HG03442 (cell line): Measurements from ENCODE around the gene AUNIP.

Experiments
- ATAC-seq: cut with Tn5 transposase; IDR thresholded peaks from one replicate; pipeline ENCODE4 v1.9.1; 2021; ENCODE audit warnings: mild to moderate bottlenecking, moderate library complexity; ENCODE audit not compliant: unreplicated experiment

The AUNIP gene

DNA sequence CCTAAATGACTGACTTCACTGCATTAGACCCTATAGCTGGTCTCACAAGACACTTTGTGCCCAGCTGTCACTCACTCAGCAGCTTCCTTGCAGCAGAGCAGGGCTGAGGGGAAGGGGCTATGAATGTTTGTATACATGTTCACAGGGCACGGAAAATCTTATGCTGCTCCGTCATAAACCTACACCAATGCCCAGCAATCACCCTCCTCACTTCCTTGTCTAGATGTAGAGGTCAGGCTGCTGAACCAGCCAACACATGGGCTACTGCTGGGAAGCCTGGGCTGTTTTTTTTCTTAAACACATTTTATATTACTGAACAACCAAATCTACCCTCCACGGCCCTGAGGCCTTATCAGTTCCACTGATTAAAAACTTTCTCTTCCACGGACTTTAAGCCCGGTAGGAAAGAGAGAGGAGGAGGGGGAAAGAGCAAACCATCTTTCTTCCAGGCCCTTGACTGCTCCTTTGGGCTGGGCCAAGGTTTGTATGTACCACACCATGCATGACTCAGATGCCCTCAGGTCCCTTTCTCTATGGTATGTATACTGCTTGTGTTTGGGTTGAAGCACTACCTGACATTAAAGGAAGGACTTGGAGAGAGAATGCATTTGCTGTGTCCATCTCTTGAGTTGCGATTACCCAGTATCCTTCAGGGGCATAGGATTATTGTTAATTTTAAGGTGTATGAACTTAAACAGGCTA, 26.8 kb downstream of the AUNIP start:
- ATAC-seq = no peak

DNA sequence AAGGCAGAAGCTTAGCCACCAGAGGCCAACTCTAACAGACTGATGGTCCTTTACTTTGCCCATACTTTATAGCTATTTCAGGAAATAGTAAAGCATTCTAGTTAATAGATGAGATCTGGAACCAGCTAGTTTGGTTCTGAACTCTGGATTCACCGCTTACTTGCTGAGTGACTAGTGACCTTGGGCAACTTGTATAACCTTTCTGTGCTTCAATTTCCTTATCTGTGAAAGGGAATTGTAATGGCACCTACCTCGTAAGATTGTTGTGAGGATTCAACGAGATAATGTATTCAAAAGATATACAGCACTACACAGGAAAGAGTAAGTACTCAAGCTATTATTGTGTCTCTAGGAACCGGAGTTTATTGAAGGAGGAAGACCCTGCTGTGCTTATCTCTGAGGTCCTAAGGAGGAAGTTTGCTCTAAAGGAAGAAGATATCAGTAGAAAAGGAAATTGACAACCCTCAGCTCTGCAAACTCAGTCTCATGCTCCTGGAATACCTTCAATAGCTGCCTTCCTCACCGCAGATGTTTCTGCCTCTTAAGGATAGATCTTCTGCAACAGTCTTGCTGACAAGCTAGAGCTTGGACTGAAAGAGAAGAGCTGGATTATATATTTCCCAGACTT, 27.6 kb downstream of the AUNIP start:
- no peak for ATAC-seq

- no peak for ATAC-seq
These were observed 30.2 kb downstream of the AUNIP start for GRCh38 chr1:25829046-25829445.

DNA sequence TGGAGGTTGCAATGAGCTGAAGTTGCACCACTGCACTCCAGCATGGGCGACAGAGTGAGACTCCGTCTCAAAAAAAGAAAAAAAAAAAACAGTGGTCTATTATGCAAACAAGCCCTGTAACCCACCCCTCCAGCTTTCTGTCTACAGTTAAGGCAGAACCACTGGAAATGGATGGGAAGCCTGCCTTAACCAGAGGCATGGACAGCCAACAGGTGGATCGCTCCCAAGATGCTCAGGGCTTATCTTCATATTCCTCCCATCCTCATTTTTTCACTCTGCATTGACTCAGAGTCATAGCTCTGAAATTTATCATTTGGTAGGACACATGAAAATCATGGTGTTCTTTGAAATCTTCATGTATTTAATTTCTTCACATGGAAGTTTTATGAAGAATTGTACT, 30.8 kb downstream of the AUNIP start:
- ATAC-seq = no peak

DNA sequence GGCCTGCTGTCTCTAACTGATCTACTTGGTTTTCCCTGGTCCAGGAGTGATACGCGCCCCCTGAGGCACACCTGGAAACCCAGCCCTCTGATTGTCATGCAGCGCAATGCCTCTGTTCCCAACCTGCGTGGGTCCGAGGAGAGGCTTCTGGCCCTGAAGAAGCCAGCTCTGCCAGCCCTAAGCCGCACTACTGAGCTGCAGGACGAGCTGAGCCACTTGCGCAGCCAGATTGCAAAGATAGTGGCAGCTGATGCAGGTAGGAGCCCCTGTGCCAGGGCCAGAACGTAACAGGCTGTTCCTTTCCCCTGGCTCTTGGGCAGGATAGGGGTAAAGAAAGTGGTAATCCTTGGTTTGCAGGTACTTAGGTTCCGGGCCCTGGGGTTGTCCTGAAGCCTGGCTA, 32.7 kb downstream of the AUNIP start:
- ATAC-seq = no peak

DNA sequence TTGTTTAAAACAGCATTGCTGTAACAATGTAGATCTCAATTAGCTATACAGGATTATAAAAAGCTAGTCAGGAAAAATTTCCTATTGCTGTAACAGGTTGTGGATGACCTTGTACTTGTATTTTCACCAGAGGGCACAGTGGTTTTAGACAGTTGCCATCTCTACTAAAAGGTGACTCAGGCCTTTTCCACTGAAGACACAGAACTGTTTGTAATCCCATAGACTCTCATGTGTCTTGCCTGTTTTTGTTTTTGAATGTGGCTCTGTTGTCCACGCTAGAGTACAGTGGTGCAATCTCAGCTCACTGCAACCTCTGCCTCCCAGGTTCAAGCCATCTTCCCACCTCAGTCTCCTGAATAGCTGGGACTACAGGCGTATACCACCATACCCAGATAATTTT, 33.7 kb downstream of the AUNIP start:
- ATAC-seq = no peak

GRCh38 chr1:25821630-25822091, 37.6 kb downstream of the AUNIP start:
- no peak for ATAC-seq

GRCh38 chr1:25821112-25821476, 38.2 kb downstream of the AUNIP start:
- no peak for ATAC-seq

- peak; percentile 36 for ATAC-seq
These were observed 38.8 kb downstream of the AUNIP start for GRCh38 chr1:25820247-25821111.

DNA sequence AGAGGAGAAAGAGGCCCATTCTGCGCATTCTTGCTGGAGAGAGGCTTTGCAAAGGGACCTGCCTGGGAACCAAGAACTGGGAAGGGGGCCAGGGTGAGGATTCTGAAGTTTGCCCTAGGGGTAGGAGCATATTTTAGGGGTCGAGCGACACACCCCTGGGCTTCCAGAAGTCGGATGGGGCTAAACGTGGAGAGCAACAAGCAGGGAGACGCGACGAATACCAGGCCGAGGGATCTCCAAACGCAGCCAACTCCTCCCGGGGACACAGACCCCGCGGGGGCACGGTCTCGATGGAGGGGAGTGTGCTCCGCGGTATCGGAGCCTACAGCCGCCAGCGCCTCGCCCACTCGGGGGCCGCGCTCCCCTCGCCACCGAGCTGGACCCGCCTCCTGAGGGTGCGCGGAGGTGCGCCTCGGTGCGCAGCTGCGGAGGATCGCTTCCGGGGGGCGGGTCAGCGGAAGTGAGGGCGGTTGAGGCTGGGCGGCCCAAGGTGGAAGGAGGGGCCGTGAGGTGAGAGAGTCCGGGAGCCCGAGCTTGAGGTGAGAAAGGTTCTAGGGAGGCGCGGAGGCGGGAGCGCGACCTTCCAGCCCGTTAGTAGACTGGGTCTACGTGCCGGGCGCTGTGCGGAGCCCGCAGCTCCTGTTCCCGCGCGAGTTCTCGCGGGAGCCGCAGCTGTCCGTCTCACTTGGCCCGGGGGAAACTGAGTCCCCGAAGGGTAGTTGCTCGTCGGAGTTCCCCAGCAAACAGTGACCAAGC, 39.6 kb downstream of the AUNIP start, which contains the start of gene MTFR1L:
Gene MTFR1L (plus strand): TSS at position 464 of the 756 bp plus-strand sequence. CDS start 3,151 bp downstream, outside the sequence.
- peak; percentile 85 for ATAC-seq

DNA sequence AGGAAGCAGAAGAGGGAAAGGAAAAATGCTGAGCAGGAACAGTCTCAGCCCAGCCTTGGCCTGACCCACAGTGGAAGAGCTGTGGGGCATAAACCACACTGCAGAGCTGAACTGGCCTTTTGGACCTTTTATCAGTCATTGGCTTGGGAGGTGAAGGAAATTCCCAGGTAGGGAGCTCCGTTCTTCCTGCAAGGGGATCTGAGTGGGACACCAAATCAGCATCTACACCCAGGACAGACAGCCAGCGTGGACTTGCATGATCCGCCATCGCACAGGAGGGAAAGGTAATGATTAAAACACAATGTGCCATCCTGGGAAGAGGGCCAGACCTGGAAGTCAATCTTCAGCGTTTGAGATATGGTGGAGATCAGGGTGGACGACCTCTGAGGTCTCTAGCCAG, 40.7 kb downstream of the AUNIP start:
- no peak for ATAC-seq

GRCh38 chr1:25817840-25818501, 41.3 kb downstream of the AUNIP start:
- no peak for ATAC-seq

GRCh38 chr1:25816112-25816718, 43.0 kb downstream of the AUNIP start:
- no peak for ATAC-seq

DNA sequence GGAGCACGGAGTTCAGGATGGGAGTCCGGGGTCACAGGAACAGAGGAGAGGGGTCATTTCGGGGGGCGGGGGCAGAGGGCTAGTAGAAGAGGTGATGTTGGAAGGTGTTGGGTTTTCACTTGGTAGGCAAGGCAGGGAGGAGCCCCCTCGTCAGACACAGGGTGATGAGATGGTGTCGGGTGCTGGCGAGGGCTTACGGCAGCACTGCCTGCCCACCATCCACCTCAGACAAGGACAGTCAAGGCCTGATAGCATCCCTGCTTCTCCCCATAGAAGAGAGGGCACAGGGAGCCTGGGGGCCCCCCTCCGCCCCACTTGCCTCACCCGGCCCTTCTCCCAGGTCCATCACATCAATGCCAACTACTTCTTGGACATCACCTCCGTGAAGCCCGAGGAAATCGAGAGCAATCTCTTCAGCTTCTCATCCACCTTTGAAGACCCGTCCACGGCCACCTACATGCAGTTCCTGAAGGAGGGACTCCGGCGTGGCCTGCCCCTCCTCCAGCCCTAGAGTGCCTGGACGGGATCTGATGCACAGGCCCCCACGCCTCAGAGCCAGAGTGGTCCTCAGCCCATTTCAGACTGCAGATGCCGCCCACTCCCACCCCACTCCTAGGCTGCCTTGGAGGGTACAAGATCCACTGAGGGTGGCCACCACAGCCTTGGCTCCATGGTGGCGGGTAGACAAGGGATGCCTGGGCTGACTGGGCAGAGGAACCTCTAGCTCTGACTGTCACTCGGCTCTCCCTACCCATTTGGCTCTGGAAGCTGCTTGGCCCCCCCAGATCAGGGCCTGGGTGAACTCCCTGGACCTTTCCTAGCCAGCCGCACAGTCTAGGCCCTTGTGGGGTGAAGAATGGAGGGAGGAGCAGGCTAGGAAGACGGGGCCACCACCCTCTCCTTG, 43.8 kb downstream of the AUNIP start:
- ATAC-seq = no peak

DNA sequence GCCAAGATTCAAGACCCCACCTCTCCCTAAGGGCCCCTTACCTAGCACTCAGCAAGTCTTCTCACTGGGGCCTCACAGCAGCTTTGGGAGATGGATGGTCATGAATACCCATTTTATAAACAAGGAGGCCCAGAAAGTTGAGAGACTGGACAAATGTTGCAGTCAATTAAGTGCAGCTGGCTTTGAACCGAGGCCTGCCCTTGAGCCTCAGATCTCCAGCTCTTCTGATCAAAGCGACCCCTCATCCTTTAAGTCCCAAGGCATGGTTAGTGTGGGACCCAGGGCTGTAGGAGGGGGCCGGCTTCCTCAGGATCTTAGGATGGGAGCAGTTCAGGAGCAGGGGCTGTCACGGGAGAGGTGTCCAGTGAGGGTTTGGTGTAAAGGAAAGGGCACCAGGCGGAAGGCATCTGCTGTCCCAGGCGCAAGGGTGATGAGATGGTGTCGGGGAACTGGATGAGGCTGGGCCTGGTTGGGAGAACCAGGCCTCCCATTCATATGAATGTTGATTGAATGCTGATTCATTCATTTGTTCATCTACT, 44.6 kb downstream of the AUNIP start:
- no peak for ATAC-seq

DNA sequence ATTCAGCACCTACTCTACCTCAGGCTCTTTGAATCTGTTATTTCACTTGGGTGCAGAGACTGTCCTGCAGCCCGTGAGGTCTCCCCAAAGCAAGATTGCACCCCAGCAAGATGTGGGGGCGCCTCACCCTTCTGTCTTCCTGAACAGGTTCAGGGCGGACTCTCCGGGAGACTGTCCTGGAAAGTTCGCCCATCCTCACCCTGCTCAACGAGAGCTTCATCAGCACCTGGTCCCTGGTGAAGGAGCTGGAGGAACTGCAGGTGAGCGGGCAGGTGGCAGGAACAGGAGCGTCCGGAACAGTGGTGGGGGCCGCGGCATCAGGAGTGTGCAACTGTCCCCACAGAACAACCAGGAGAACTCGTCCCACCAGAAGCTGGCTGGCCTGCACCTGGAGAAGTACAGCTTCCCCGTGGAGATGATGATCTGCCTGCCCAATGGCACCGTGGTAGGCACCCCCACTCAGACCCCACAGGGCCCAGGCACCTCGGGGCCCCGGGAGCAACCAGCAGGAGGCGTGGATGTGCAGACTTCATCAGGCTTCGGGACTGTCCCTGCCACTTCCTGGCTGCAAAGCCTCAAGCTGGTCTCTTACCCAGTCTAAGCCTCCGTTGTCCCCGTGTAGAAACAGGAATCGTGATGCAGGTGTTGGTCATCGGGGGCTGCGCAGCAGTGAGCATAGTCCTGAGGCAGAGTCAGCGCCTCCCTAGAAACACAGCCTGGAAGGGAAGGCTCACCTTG, 45.4 kb downstream of the AUNIP start:
- no peak for ATAC-seq

DNA sequence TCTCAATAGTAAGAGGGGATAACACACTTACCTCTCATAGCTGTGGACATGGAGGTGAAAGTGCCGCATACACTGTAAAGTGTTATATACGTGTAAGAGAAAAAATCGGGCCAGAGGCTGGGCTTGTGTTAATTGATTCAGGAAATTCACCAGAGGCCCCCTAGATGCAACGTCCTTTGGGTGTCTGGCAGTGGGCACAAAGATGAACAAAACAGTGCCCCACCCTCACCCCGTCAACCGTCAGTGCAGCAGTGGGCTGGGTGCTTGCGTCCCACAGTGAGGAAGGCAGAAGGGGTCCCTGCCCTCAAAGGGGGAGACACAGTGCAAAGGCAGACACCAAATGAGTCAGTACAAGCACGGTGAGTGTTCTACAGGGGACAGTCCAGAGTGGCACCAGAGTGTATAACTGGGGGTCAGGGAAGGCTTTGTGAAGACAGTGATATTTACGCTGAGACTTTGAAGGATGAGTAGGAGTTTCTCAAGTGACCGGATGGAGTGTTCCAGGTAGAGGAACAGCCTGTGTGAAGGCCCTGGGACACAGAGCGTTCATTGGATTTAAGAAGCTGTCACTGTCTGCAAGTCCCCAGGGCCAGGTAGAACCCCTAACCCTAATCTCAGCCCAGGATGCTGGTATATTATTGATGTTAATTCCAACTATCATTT, 46.1 kb downstream of the AUNIP start:
- ATAC-seq = no peak
